ENCODE data around the gene MDP1. TPM values are rescaled to one million over a fixed set of nuclear protein-coding genes. Genes with fewer than 3 reads are reported as not detected.
A peak's percentile ranks its signal among the peaks of the same experiment; 100 is the strongest.

The MDP1 gene
- total RNA-seq, 1 experiment from 2014 or later: 18.8 TPM

DNA sequence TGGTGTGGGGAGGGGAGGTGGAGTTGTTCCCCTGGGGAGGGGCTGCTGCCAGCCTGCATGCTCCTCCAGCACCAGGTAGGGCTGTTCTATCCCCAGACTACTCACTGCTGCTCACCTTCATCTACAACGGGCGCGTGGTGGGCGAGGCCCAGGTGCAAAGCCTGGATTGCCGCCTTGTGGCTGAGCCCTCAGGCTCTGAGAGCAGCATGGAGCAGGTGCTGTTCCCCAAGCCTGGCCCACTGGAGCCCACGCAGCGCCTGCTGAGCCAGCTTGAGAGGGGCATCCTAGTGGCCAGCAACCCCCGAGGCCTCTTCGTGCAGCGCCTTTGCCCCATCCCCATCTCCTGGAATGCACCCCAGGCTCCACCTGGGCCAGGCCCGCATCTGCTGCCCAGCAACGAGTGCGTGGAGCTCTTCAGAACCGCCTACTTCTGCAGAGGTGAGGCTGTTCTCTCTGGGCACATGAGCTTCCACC, 51.3 kb downstream of the MDP1 start:
- H3K56ac ChIP-seq (ENCODE audit: insufficient read length, low read depth, low read length): no peak overlapping the region
- Mint-ChIP-seq H3K4me1 (peaks cover 11 to 13% of the 10 kb centered on the region in 2 experiments), H3K4me3 (no peak overlapping the region), H3K27ac (0 out of 7 replicates have a peak overlapping the region, but pooled peaks of 1 of the 3 experiments have one; percentile 28), H3K36me3 (ENCODE audit: insufficient read depth in 1 of 3, low read depth in 3 of 3) (peaks cover 8 to 51% (median 35%) of the 10 kb centered on the region in 3 experiments), H3K27me3 (ENCODE audit: low read depth) (no peaks in the 10 kb centered on the region; the same call in 1 of the 2 replicates), H3K9me3 (no peaks in the 10 kb centered on the region)
- no peak overlapping the region for H3K9ac ChIP-seq (ENCODE audit: extremely low read depth, insufficient read length, low read length)
- H3K4ac ChIP-seq (ENCODE audit: low read depth, low read length): no peak overlapping the region
- no peak overlapping the region for H4K91ac ChIP-seq (ENCODE audit: insufficient read length, low read depth, low read length)
- no peak overlapping the region for H2AFZ ChIP-seq (ENCODE audit: low read length)
- no peak overlapping the region for H4K8ac ChIP-seq (replicated peaks; ENCODE audit: insufficient read length, low read depth, low read length)
- H3K4me1 ChIP-seq (ENCODE audit: insufficient read depth, low read length): no peaks in the 10 kb centered on the region
- no peak overlapping the region for H2BK20ac ChIP-seq (ENCODE audit: low read depth, low read length, poor library complexity, severe bottlenecking)
- H3K9me3 ChIP-seq (ENCODE audit: control insufficient read depth, low read depth, low read length): no peaks in the 10 kb centered on the region
- H2BK15ac ChIP-seq (ENCODE audit: low read depth, low read length): no peak overlapping the region
- no peaks in the 10 kb centered on the region for H3K79me1 ChIP-seq (ENCODE audit: insufficient read depth, low read depth, low read length, poor library complexity, severe bottlenecking)
- TF ChIP-seq, protein P1, sequence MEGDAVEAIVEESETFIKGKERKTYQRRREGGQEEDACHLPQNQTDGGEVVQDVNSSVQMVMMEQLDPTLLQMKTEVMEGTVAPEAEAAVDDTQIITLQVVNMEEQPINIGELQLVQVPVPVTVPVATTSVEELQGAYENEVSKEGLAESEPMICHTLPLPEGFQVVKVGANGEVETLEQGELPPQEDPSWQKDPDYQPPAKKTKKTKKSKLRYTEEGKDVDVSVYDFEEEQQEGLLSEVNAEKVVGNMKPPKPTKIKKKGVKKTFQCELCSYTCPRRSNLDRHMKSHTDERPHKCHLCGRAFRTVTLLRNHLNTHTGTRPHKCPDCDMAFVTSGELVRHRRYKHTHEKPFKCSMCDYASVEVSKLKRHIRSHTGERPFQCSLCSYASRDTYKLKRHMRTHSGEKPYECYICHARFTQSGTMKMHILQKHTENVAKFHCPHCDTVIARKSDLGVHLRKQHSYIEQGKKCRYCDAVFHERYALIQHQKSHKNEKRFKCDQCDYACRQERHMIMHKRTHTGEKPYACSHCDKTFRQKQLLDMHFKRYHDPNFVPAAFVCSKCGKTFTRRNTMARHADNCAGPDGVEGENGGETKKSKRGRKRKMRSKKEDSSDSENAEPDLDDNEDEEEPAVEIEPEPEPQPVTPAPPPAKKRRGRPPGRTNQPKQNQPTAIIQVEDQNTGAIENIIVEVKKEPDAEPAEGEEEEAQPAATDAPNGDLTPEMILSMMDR (conservative IDR thresholded peaks at IDR 0.05): no peak
- H4K20me1 ChIP-seq (ENCODE audit: control insufficient read depth, insufficient read depth, insufficient read length): no peaks in the 10 kb centered on the region
- whole genome bisulfite sequencing (ENCODE audit: extremely low coverage, insufficient read length, low lambda C conversion rate): no CpG with 5 or more reads among the region's 14 CpGs
- no peak overlapping the region for H2BK120ac ChIP-seq (ENCODE audit: low read depth, low read length, poor library complexity, severe bottlenecking)
- DNase-seq: no peak
- no peak overlapping the region for H3K23ac ChIP-seq (ENCODE audit: insufficient read length, low read depth, low read length)
- no peak overlapping the region for H3K18ac ChIP-seq (ENCODE audit: insufficient read length, low read depth, low read length)
- H3T11ph ChIP-seq (ENCODE audit: low read length): no peak overlapping the region
- H2AK5ac ChIP-seq (ENCODE audit: insufficient read length, low read length): no peak overlapping the region
- H3K27me3 ChIP-seq (ENCODE audit: insufficient read depth, low read length): no peaks in the 10 kb centered on the region
- no peak overlapping the region for H3K27ac ChIP-seq (ENCODE audit: insufficient read length, low read depth, low read length)
- no peak overlapping the region for H2BK12ac ChIP-seq (ENCODE audit: insufficient read length, low read depth, low read length)
- no peak overlapping the region for H3K4me2 ChIP-seq (ENCODE audit: insufficient read depth, insufficient read length, low read length)
- H4K5ac ChIP-seq (ENCODE audit: insufficient read length, low read depth, low read length): no peak overlapping the region
- H3K79me2 ChIP-seq (ENCODE audit: insufficient read depth, low read length): no peaks in the 10 kb centered on the region
- no peak overlapping the region for H2BK5ac ChIP-seq (ENCODE audit: insufficient read length, low read length)
- H3K14ac ChIP-seq (ENCODE audit: insufficient read depth, low read length): no peak overlapping the region
- no peaks in the 10 kb centered on the region for H3K23me2 ChIP-seq (ENCODE audit: insufficient read length, low read depth, low read length, poor library complexity, severe bottlenecking)

Other genes with a start within 250 kb of the MDP1 start
- gene DHRS4L2, start 227.1 kb downstream of the MDP1 start, total RNA-seq (2021): 9.7 and 10.2 TPM in 2 replicates
- 4.7 and 5.8 TPM in 2 replicates for gene CARMIL3, start 164.1 kb downstream of the MDP1 start, total RNA-seq (2021)
- gene CPNE6, start 144.5 kb downstream of the MDP1 start, total RNA-seq (2021): not detected in 2 replicates
- gene PCK2, start 121.8 kb downstream of the MDP1 start, total RNA-seq (2021): 48.9 and 50.2 TPM in 2 replicates
- gene DCAF11, start 101.3 kb downstream of the MDP1 start, total RNA-seq (2021): 73.4 and 74.3 TPM in 2 replicates
- 2.2 and 2.5 TPM in 2 replicates for gene NRL, start 101.1 kb downstream of the MDP1 start, total RNA-seq (2021)
- gene FITM1, start 85.4 kb downstream of the MDP1 start, total RNA-seq (2021): 0.31 and 0.72 TPM in 2 replicates
- gene PSME1, start 79.9 kb downstream of the MDP1 start, total RNA-seq (2021): 109 TPM in 2 replicates
- gene EMC9, start 74.5 kb downstream of the MDP1 start, total RNA-seq (2021): 52.9 and 55.9 TPM in 2 replicates
- 125 and 126 TPM in 2 replicates for gene PSME2, start 69.5 kb downstream of the MDP1 start, total RNA-seq (2021)
- 67.8 and 87.3 TPM in 2 replicates for gene RNF31, start 68.6 kb downstream of the MDP1 start, total RNA-seq (2021)
- gene IRF9, start 54.8 kb downstream of the MDP1 start, total RNA-seq (2021): 20.9 and 27.6 TPM in 2 replicates
- gene REC8, start 44.0 kb downstream of the MDP1 start, total RNA-seq (2021): 58.0 and 58.5 TPM in 2 replicates
- 114 and 116 TPM in 2 replicates for gene IPO4, start 27.2 kb downstream of the MDP1 start, total RNA-seq (2021)
- 31.6 and 31.8 TPM in 2 replicates for gene TM9SF1, start 20.6 kb downstream of the MDP1 start, total RNA-seq (2021)
- not detected in 2 replicates for gene TSSK4, start 10.4 kb downstream of the MDP1 start, total RNA-seq (2021)
- gene CHMP4A, start 2.6 kb downstream of the MDP1 start, total RNA-seq (2021): 42.0 and 46.2 TPM in 2 replicates
- gene NEDD8, start 16.3 kb upstream of the MDP1 start, total RNA-seq (2021): 214 and 225 TPM in 2 replicates
- gene GMPR2, start 16.9 kb upstream of the MDP1 start, total RNA-seq (2021): 84.7 and 86.9 TPM in 2 replicates
- gene TINF2, start 26.6 kb upstream of the MDP1 start, total RNA-seq (2021): 41.3 and 47.6 TPM in 2 replicates
- 1.8 and 2.9 TPM in 2 replicates for gene TGM1, start 47.1 kb upstream of the MDP1 start, total RNA-seq (2021)
- gene RABGGTA, start 55.5 kb upstream of the MDP1 start, total RNA-seq (2021): 25.6 and 26.1 TPM in 2 replicates
- 18.2 and 19.1 TPM in 2 replicates for gene DHRS1, start 83.7 kb upstream of the MDP1 start, total RNA-seq (2021)
- gene NOP9, start 83.8 kb upstream of the MDP1 start, total RNA-seq (2021): 34.7 and 35.0 TPM in 2 replicates
- gene CIDEB, start 91.9 kb upstream of the MDP1 start, total RNA-seq (2021): not detected in 2 replicates
- 13.0 and 13.4 TPM in 2 replicates for gene LTB4R2, start 94.1 kb upstream of the MDP1 start, total RNA-seq (2021)
- 8.9 and 9.2 TPM in 2 replicates for gene LTB4R, start 95.4 kb upstream of the MDP1 start, total RNA-seq (2021)
- gene ADCY4, start 119.0 kb upstream of the MDP1 start, total RNA-seq (2021): 0.09 and 0.53 TPM in 2 replicates
- 0.35 TPM in 1 of 2 replicates, not detected in the other for gene RIPK3, start 123.9 kb upstream of the MDP1 start, total RNA-seq (2021)
- 43.0 and 46.4 TPM in 2 replicates for gene NFATC4, start 152.1 kb upstream of the MDP1 start, total RNA-seq (2021)
- 18.1 and 18.7 TPM in 2 replicates for gene NYNRIN, start 182.9 kb upstream of the MDP1 start, total RNA-seq (2021)
- gene CBLN3, start 213.6 kb upstream of the MDP1 start, total RNA-seq (2021): 0.39 and 0.44 TPM in 2 replicates
- 30.0 and 31.3 TPM in 2 replicates for gene KHNYN, start 213.9 kb upstream of the MDP1 start, total RNA-seq (2021)
- 56.2 and 65.0 TPM in 2 replicates for gene SDR39U1, start 226.7 kb upstream of the MDP1 start, total RNA-seq (2021)